ENCODE results near the gene PTPRM.

- TF ChIP-seq, protein P1, sequence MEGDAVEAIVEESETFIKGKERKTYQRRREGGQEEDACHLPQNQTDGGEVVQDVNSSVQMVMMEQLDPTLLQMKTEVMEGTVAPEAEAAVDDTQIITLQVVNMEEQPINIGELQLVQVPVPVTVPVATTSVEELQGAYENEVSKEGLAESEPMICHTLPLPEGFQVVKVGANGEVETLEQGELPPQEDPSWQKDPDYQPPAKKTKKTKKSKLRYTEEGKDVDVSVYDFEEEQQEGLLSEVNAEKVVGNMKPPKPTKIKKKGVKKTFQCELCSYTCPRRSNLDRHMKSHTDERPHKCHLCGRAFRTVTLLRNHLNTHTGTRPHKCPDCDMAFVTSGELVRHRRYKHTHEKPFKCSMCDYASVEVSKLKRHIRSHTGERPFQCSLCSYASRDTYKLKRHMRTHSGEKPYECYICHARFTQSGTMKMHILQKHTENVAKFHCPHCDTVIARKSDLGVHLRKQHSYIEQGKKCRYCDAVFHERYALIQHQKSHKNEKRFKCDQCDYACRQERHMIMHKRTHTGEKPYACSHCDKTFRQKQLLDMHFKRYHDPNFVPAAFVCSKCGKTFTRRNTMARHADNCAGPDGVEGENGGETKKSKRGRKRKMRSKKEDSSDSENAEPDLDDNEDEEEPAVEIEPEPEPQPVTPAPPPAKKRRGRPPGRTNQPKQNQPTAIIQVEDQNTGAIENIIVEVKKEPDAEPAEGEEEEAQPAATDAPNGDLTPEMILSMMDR (conservative IDR thresholded peaks at IDR 0.05; ENCODE audit: low read length) = no peak
- no peak for TF ChIP-seq EZH2phosphoT487 (IDR thresholded peaks at IDR 0.05; ENCODE audit: borderline replicate concordance)
Measured at GRCh38 chr18:8029061-8029460, 461.9 kb downstream of the PTPRM start.

Data from Loucy (cell line).